ENCODE data around the gene RPS6KA5. TPM values are rescaled to one million over a fixed set of nuclear protein-coding genes. Genes with fewer than 3 reads are reported as not detected.

The RPS6KA5 gene
- total and polyA plus RNA-seq, 2 donors (not counting 1 experiment from before 2014, with no cell fraction given) = 0.59 to 2.0 TPM

DNA sequence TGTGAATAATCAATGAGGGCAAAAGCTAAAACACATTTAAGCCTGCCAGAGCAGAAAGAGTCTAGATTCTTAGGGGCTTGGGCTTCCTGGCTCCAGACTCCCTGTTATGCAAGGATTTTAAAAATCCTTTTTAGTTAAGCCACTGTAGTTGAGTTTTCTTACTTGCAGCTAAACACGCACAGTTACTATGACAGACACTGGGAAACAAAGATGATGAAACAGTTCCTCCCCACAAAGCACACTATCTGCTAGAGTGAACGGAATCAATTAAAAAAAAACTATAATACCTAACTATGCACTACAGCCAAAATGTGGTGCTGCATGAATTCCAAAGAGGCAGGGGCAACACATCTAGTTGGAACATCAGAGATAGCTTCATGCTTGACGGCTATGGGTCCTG lies 28.2 kb downstream of the RPS6KA5 start:
- no peak for DNase-seq (ENCODE audit: low read depth in 2 of 2)
- Histone ChIP-seq H3K9ac (ENCODE audit: insufficient read depth, low read length) (no peak overlapping the region), H3K9me3 (ENCODE audit: control insufficient read depth, insufficient read depth, low read depth, low read length) (no peaks in the 10 kb centered on the region), H3K27me3 (ENCODE audit: control insufficient read depth, insufficient read depth, low read length) (no peaks in the 10 kb centered on the region), H4K20me1 (ENCODE audit: control insufficient read depth, extremely low read depth, insufficient read depth, low read length) (no peaks in the 10 kb centered on the region), H2AFZ (ENCODE audit: low read length) (no peak overlapping the region), H3K4me3 (replicated peaks in 1 of 4; ENCODE audit: control extremely low read depth in 1 of 4, insufficient read depth in 1 of 4, low read depth in 3 of 4, low read length in 4 of 4) (no peak overlapping the region), H3K79me2 (ENCODE audit: control insufficient read depth, insufficient read depth, low read length) (no peaks in the 10 kb centered on the region), H3K4me1 (ENCODE audit: control insufficient read depth, extremely low read depth, insufficient read depth, low read length) (no peaks in the 10 kb centered on the region), H3K27ac (ENCODE audit: insufficient read depth, low read length) (no peak overlapping the region), H3K4me2 (ENCODE audit: extremely low read depth, insufficient read depth, low read length) (no peak overlapping the region), H3K36me3 (ENCODE audit: control insufficient read depth, insufficient read depth, low read length) (no peaks in the 10 kb centered on the region)
- TF ChIP-seq EZH2 (IDR thresholded peaks at IDR 0.05; ENCODE audit: low read length, missing control alignments) = no peak
- TF ChIP-seq, protein P1, sequence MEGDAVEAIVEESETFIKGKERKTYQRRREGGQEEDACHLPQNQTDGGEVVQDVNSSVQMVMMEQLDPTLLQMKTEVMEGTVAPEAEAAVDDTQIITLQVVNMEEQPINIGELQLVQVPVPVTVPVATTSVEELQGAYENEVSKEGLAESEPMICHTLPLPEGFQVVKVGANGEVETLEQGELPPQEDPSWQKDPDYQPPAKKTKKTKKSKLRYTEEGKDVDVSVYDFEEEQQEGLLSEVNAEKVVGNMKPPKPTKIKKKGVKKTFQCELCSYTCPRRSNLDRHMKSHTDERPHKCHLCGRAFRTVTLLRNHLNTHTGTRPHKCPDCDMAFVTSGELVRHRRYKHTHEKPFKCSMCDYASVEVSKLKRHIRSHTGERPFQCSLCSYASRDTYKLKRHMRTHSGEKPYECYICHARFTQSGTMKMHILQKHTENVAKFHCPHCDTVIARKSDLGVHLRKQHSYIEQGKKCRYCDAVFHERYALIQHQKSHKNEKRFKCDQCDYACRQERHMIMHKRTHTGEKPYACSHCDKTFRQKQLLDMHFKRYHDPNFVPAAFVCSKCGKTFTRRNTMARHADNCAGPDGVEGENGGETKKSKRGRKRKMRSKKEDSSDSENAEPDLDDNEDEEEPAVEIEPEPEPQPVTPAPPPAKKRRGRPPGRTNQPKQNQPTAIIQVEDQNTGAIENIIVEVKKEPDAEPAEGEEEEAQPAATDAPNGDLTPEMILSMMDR (conservative IDR thresholded peaks at IDR 0.05 in 1 of 2, IDR thresholded peaks at IDR 0.05 in 1 of 2; ENCODE audit: low read depth in 1 of 2, low read length in 2 of 2) = no peak

DNA sequence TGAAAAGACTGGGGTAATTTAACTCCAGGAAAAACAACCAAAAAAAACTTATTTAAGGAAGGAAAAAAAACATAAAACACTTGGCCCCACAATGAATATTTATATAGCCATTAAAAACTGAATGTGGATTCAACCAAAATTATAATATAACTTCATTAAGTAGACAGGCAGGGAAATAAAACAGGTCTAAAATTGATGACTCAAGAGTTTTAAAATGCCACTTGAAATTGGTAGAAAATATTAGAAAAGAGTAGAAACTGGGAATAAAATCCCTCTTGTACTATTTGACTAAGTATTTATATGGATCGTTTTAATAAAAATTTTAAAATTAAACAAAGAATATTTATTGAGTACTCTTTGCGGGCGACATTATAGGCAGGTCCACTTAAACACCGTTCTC lies 28.8 kb downstream of the RPS6KA5 start:
- Histone ChIP-seq H2AFZ (ENCODE audit: low read length) (no peak overlapping the region), H3K9ac (ENCODE audit: insufficient read depth, low read length) (no peak overlapping the region), H4K20me1 (ENCODE audit: control insufficient read depth, extremely low read depth, insufficient read depth, low read length) (no peaks in the 10 kb centered on the region), H3K4me2 (ENCODE audit: extremely low read depth, insufficient read depth, low read length) (no peak overlapping the region), H3K9me3 (ENCODE audit: control insufficient read depth, insufficient read depth, low read depth, low read length) (no peaks in the 10 kb centered on the region), H3K27me3 (ENCODE audit: control insufficient read depth, insufficient read depth, low read length) (no peaks in the 10 kb centered on the region), H3K4me1 (ENCODE audit: control insufficient read depth, extremely low read depth, insufficient read depth, low read length) (no peaks in the 10 kb centered on the region), H3K36me3 (ENCODE audit: control insufficient read depth, insufficient read depth, low read length) (no peaks in the 10 kb centered on the region), H3K79me2 (ENCODE audit: control insufficient read depth, insufficient read depth, low read length) (no peaks in the 10 kb centered on the region), H3K4me3 (replicated peaks in 1 of 4; ENCODE audit: control extremely low read depth in 1 of 4, insufficient read depth in 1 of 4, low read depth in 3 of 4, low read length in 4 of 4) (no peak overlapping the region), H3K27ac (ENCODE audit: insufficient read depth, low read length) (no peak overlapping the region)
- no peak for TF ChIP-seq EZH2 (IDR thresholded peaks at IDR 0.05; ENCODE audit: low read length, missing control alignments)
- TF ChIP-seq, protein P1 (conservative IDR thresholded peaks at IDR 0.05 in 1 of 2, IDR thresholded peaks at IDR 0.05 in 1 of 2; ENCODE audit: low read depth in 1 of 2, low read length in 2 of 2) = no peak
- DNase-seq (ENCODE audit: low read depth in 2 of 2) = no peak

DNA sequence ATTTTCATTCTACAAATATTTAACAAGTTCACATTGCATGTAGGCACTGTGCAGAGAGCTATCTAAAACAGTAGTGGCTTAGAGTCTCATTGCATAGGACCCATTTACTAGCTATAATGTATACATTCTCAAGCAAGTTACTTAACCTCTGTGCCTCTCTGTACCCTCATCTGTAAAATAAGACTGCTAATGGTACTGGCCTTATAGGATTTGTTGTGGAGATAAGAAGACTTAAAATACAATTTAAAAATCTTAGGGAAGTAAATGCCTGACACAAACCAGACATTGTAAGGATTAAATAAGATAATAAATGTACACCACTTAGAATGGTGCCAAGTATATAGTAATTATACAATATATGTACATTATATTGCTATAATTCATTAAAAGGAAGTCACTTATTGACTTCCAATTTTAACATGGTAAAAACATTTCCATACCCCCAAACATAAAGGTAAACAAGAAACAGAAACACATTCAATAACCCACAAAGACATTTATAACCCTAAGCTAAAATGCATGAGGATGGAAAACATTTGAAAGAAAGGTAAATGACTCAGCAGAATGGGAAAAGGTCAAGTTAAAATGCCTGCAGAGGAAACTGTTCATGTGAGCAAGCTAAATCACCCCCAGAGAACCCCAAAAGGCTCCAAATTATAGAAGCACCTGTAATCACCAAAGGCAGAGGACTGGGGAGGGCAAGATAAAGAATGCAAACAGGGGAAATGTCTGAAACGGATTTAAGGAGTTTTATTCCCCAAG lies 30.8 kb downstream of the RPS6KA5 start:
- no peak overlapping the region for H3K27ac ChIP-seq (ENCODE audit: insufficient read depth, low read length)

More for the DNA sequence above, 30.8 kb downstream of the RPS6KA5 start:
- Histone ChIP-seq H3K27me3 (ENCODE audit: control insufficient read depth, insufficient read depth, low read length) (no peaks in the 10 kb centered on the region), H3K4me2 (ENCODE audit: extremely low read depth, insufficient read depth, low read length) (no peak overlapping the region), H3K9ac (ENCODE audit: insufficient read depth, low read length) (no peak overlapping the region), H3K9me3 (ENCODE audit: control insufficient read depth, insufficient read depth, low read depth, low read length) (no peaks in the 10 kb centered on the region), H2AFZ (ENCODE audit: low read length) (no peak overlapping the region), H3K36me3 (ENCODE audit: control insufficient read depth, insufficient read depth, low read length) (no peaks in the 10 kb centered on the region), H3K79me2 (ENCODE audit: control insufficient read depth, insufficient read depth, low read length) (no peaks in the 10 kb centered on the region), H3K4me1 (ENCODE audit: control insufficient read depth, extremely low read depth, insufficient read depth, low read length) (no peaks in the 10 kb centered on the region), H3K4me3 (replicated peaks in 1 of 4; ENCODE audit: control extremely low read depth in 1 of 4, insufficient read depth in 1 of 4, low read depth in 3 of 4, low read length in 4 of 4) (no peak overlapping the region), H4K20me1 (ENCODE audit: control insufficient read depth, extremely low read depth, insufficient read depth, low read length) (no peaks in the 10 kb centered on the region)
- DNase-seq (ENCODE audit: low read depth in 2 of 2) = no peak
- TF ChIP-seq, protein P1 (conservative IDR thresholded peaks at IDR 0.05 in 1 of 2, IDR thresholded peaks at IDR 0.05 in 1 of 2; ENCODE audit: low read depth in 1 of 2, low read length in 2 of 2) = no peak
- no peak for TF ChIP-seq EZH2 (IDR thresholded peaks at IDR 0.05; ENCODE audit: low read length, missing control alignments)
